OCI-LY7 (cell line): ENCODE measurements around the gene CEP170B.

Source experiments
- CTCF ChIP-seq: fragments of 200-600 bp; sonication (generic); conservative IDR thresholded peaks from 2 replicates; pipeline ENCODE4 v1.5.1; 2014; ENCODE audit warnings: mild to moderate bottlenecking, antibody characterized with exemption, low read length, moderate library complexity, mixed read lengths
- EZH2phosphoT487 ChIP-seq: fragments of 200-600 bp; sonication (generic); IDR thresholded peaks from 2 replicates; pipeline ENCODE4 v1.6.1; 2018; ENCODE audit warnings: low read depth, borderline replicate concordance, mild to moderate bottlenecking, mixed run types, antibody characterized with exemption, low read length, moderate library complexity, mixed read lengths

DNA sequence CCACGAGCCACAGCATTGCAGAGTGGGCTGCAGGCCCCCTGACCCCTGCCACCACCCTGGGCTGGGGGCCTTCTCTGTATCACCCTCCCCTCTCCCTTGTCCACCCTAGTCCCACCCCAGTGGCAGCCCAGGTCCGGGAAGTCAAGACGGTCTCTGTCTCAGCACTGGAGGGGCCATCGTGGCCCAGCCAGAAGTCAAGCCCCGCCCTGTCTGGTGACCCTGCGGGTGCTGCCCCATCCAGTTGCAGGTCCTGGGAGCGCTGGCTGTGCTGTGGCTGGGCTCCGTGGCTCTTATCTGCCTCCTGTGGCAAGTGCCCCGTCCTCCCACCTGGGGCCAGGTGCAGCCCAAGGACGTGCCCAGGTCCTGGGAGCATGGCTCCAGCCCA is 62.4 kb downstream of the CEP170B start:
- TF ChIP-seq CTCF (no peak), EZH2phosphoT487 (no peak)
